ENCODE measurements around the gene RRP36.

Gene RRP36

DNA sequence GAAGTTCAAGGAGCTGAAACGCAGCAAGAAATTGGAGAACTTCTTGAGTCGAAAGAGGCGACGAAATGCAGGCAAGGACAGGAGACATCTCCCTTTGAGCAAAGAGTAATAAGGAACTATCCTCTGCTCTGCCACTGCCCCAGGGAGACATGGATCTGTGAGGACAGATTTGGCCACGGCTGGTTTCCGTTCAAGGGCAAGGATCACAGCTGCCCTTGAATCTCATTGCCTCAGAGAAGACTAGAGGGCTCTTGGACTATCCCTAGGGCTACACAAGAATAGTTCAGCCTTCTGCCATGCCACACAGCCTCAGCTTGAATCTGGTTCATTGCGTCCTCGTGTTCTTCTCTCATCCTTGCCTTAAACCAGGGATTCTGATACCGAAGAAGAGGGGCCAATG, 7.7 kb downstream of the RRP36 start:
- H3K4me3 ChIP-seq (ENCODE audit: low read depth, low read length): no peak overlapping the region
- TF ChIP-seq, protein P1, sequence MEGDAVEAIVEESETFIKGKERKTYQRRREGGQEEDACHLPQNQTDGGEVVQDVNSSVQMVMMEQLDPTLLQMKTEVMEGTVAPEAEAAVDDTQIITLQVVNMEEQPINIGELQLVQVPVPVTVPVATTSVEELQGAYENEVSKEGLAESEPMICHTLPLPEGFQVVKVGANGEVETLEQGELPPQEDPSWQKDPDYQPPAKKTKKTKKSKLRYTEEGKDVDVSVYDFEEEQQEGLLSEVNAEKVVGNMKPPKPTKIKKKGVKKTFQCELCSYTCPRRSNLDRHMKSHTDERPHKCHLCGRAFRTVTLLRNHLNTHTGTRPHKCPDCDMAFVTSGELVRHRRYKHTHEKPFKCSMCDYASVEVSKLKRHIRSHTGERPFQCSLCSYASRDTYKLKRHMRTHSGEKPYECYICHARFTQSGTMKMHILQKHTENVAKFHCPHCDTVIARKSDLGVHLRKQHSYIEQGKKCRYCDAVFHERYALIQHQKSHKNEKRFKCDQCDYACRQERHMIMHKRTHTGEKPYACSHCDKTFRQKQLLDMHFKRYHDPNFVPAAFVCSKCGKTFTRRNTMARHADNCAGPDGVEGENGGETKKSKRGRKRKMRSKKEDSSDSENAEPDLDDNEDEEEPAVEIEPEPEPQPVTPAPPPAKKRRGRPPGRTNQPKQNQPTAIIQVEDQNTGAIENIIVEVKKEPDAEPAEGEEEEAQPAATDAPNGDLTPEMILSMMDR (IDR thresholded peaks at IDR 0.05; ENCODE audit: borderline replicate concordance, insufficient read depth, low read depth, low read length): no peak

DNA sequence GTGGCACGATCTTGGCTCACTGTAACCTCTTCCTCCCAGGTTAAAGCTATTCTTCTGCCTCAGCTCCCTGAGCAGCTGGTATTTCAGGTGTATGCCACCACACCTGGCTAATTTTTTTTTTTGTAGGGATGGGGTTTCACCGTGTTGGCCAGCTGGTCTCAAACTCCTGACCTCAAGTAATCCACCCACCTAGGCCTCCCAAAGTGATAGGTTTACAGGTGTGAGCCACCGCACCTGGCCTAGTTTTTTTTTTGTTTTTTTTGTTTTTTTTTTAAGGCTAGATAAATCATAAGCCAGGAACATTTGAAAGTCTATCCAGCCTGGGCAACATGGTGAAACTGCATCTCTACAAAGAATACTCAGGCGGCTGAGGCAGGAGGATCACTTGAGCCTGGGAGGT, 10.9 kb downstream of the RRP36 start:
- TF ChIP-seq, protein P1 (IDR thresholded peaks at IDR 0.05; ENCODE audit: borderline replicate concordance, insufficient read depth, low read depth, low read length): no peak

DNA sequence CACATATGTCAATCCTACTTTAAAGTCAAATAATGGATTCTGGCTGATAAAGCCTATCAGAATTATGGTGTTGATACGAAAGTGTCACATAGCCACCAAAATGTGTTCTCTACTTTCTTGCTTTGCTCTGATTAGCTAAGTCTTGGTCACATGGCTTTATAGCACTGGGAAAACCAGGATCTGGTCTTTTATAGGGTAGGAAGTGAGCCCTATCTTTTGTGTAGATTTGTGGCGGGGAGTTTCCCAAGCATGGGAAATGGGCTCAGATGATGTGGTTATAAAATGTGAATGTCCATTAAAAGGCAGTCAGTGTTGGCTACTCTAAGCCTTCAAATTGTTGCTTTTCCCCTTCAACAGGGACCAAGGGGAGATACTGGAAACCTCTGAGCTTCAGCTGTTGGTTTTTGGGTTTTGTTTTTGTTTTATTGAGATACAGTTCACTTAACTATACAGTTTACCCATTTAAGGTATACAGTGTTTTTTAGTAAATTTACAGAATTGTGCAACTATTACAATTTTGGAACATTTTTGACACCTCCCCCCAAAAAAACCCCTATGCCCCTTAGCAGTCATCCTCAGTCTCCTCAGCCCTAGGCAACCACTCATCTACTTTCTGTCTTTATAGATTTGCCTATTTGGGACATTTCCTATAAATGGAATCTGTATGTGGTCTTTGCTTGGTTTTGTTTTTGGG, 12.2 kb downstream of the RRP36 start:
- TF ChIP-seq, protein P1 (IDR thresholded peaks at IDR 0.05; ENCODE audit: borderline replicate concordance, insufficient read depth, low read depth, low read length): no peak
- H3K4me3 ChIP-seq (ENCODE audit: low read depth, low read length): no peak overlapping the region

More for the DNA sequence above, 10.9 kb downstream of the RRP36 start:
- H3K4me3 ChIP-seq (ENCODE audit: low read depth, low read length): no peak overlapping the region

DNA sequence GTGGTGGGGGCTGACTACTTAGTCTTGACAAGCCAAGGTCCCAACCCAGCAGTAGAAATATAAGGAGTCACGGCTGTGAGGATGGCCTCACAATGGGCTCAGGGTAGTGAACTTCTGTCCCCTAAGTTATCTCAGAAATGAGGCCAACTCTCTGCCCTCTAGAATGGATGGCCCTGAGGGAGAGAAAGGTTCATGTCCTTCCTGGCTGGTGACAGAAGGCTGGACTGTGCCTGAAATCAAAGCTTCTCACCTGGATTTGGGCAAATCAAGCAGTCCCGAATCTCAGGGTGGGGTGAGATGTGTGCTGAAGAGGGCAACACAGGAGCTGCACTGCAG, 12.7 kb downstream of the RRP36 start:
- H3K4me3 ChIP-seq (ENCODE audit: low read depth, low read length): no peak overlapping the region
- TF ChIP-seq, protein P1 (IDR thresholded peaks at IDR 0.05; ENCODE audit: borderline replicate concordance, insufficient read depth, low read depth, low read length): no peak

DNA sequence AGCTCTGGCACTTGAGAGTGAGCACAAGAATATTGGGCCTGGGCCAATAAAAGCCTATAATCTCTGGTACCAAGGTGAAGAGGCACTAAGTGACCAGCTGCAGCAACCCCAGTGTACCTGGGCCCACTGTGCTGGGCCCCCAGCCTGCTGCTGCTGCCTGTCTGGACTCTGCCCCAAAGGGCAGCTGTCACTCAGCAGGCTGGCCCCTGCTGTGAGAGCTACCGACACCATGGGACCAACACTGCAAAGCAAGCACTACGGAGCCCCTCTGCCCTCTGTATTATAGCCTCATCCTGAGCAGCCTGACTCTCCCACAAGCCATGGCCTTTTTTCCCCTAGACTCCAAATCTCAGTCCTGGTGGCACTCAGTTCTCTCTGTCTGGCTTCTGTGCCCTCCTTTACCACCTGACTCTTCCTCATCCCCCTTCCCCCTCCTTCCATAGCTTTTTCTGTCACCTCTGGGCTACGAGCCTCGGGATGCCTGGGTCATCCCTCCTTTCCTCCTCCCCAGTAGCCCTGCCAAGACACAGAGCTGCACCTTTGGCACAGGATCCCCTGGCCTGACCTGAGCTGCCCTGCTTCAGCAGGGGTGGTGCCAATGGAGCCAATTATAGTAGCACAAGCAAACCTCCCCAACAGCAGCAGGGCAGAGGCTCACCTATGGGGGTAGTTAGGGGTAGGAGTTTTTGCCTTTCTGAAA, 14.2 kb downstream of the RRP36 start:
- TF ChIP-seq, protein P1 (IDR thresholded peaks at IDR 0.05; ENCODE audit: borderline replicate concordance, insufficient read depth, low read depth, low read length): no peak
- no peak overlapping the region for H3K4me3 ChIP-seq (ENCODE audit: low read depth, low read length)

DNA sequence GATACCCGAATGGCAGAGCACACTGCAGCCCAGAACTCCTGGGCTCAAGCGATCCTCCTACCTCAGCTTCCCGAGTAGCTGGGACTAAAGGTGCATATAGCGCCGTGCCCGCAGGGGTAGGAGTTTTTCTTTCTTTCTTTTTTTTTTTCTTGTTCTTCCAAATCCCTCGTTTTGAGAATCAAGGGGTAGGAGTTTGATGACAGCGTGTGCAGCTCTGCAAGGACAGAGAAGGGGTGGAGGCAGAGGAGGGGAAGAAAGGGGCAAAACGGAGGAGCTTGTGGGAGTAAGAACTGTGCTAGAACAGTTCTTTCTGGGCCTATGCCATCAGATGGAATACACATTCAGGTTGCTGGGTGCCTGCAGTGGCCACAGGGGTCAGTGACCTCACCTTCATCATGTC, 15.3 kb downstream of the RRP36 start:
- TF ChIP-seq, protein P1 (IDR thresholded peaks at IDR 0.05; ENCODE audit: borderline replicate concordance, insufficient read depth, low read depth, low read length): no peak
- no peak overlapping the region for H3K4me3 ChIP-seq (ENCODE audit: low read depth, low read length)

DNA sequence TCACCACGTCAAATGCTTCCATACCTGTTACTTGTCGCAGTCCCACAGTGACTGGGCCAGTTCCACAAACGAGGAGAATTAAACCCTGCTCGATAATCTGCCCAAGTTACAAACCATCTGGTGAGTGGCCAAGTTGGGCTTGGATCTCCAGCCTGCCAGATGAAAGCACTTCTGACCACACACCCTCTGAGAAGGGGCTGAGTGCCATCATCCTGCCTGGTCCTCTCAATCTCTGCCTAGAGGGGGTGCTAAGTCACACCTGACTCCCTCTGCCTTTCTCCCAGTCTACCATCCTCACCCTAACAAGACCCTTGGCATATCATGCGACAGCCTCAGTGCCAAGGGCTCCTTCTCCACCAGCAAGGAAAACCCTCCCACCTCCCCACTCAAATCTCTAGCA, 15.8 kb downstream of the RRP36 start:
- TF ChIP-seq, protein P1 (IDR thresholded peaks at IDR 0.05; ENCODE audit: borderline replicate concordance, insufficient read depth, low read depth, low read length): no peak
- H3K4me3 ChIP-seq (ENCODE audit: low read depth, low read length): no peak overlapping the region

Data from GM12875 (cell line).